Dermis microvascular lymphatic vessel endothelial cell (primary cell): ENCODE data around the gene MEIS3. TPM values are rescaled to one million over a fixed set of nuclear protein-coding genes. Genes with fewer than 3 reads are reported as not detected.

Experiments used
- DNase-seq, 2 donors: peaks; one replicate each; pipeline versions ENCODE4 v3.0.0 to v3.0.0-alpha.2; 2010; ENCODE audit warnings: low read depth in 2 of 2
- total RNA-seq: library from RNA; depleted of rRNA; stranded (reverse); fragments of >200 nt; gene quantifications from 2 replicates; pipeline ENCODE4 v1.2.1, GENCODE V29; 2014

The MEIS3 gene
- total RNA-seq, 1 donor from 2014 or later: 0.26 TPM

DNA sequence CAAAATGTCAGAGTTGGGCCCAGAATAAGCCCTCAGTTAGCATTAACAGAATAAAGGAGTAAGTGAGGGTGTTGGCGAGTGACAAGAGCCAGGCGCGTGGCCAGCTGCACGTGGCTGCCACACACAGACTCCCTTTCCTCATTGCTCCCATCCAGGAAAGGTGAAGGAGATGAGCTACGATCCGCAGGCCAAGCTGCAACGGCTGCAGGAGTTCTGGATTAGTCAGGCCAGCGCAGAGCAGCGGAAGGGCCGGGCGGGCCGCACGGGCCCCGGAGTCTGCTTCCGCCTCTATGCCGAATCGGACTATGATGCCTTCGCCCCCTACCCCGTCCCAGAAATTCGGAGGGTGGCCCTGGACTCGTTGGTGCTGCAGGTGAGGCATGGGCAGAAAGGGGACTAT, 57.0 kb downstream of the MEIS3 start:
- no peak for DNase-seq

DNA sequence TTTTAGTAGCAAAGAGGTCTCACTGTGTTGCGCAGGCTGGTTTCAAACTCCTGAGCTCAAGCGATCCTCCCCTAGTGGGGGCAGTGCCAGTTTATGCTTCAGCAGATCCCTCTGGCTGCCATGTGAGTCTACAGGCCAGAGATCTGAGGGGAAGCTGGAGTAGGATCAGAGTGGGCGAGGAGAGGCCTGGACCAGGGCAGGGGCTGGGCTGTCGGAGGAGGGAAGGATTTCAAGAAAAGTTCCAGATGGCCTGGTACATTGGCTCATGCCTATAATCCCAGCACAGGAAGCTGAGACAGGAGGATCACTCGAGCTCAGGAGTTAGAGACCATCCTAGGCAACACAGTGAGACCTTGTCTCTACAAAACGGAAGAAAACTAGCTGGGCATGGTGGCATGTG, 60.4 kb downstream of the MEIS3 start:
- no peak for DNase-seq

DNA sequence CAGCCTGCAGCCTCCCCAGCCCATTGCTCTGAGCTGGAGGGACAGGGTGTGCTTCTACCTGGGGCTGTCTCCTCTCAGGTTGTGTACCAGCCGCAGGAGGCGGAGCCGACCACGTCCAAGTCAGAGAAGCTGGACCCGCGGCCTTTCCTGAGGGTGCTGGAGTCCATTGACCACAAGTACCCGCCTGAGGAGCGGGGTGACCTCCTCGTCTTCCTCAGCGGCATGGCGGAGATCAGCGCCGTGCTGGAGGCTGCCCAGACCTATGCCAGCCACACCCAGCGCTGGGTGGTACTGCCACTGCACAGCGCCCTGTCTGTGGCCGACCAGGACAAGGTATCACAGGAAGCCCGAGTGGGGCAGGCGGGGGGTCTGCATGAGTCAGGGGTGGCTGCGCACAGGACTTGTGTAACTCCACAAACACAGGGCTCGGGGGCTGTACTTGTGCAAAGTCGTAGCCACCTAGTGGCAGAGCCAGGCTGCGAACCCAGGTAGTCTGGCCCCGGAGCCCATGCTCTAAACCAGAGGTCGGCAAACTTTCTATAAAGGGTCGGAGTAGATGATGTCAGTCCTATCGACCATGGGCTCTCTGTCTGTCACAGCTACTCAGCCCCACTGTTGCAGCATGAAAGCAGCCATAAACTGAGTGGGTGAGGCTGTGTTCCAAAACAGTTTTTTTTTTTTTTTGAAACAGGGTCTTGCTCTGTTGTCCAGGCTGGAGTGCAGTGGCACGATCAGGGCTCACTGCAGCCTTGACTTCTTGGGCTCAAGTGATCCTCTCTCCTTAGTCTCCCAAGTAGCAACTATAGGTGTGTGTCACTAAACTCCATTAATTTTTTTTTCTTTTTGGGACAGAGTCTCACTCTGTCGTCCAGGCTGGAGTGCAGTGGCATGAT, 61.3 kb downstream of the MEIS3 start:
- DNase-seq: no peak

DNA sequence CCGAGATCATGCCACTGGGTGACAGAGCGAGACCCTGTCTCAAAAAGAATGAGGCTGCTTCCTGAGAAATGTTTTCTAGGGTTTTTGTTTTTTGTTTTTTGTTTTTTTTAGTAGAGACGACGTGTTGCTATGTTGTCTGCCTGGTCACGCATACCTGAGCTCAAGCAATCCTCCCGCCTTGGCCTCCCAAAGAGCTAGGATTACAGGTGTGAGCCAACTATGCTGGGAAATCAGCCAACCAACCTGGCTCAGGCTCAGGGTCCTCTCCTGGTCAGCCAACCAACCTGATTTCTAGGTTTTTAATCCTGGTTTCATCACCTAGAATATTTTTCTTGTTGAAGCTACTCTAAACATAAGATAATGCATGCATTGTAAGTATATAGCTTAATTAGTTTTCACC, 62.4 kb downstream of the MEIS3 start:
- DNase-seq: no peak

DNA sequence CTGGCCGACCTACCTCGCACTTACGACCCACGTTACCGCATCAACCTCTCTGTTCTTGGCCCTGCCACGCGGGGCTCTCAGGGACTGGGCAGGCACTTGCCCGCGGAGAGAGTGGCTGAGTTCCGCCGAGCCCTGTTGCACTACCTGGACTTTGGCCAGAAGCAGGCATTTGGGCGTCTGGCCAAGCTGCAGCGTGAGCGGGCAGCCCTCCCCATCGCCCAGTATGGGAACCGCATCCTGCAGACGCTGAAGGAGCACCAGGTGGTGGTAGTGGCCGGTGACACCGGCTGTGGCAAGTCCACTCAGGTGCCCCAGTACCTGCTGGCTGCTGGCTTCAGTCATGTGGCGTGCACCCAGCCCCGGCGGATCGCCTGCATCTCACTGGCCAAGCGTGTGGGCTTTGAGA, 66.0 kb downstream of the MEIS3 start:
- no peak for DNase-seq

Other genes with a start within 250 kb of the MEIS3 start
- 15.0 and 17.3 TPM in 2 replicates for gene BBC3, start 188.3 kb downstream of the MEIS3 start, total RNA-seq
- gene CCDC9, start 163.0 kb downstream of the MEIS3 start, total RNA-seq: 2.3 and 4.4 TPM in 2 replicates
- 0.51 and 0.89 TPM in 2 replicates for gene INAFM1, start 144.6 kb downstream of the MEIS3 start, total RNA-seq
- not detected in 2 replicates for gene C5AR1, start 109.7 kb downstream of the MEIS3 start, total RNA-seq
- 0.13 TPM in 2 replicates for gene C5AR2, start 87.4 kb downstream of the MEIS3 start, total RNA-seq
- 5.0 and 6.3 TPM in 2 replicates for gene DHX34, start 70.2 kb downstream of the MEIS3 start, total RNA-seq
- gene SLC8A2, start 52.4 kb upstream of the MEIS3 start, total RNA-seq: not detected in 2 replicates
- gene KPTN, start 64.7 kb upstream of the MEIS3 start, total RNA-seq: 4.0 and 5.3 TPM in 2 replicates
- 62.3 and 96.5 TPM in 2 replicates for gene NAPA, start 95.5 kb upstream of the MEIS3 start, total RNA-seq
- gene ZNF541, start 153.6 kb upstream of the MEIS3 start, total RNA-seq: 0.39 and 0.63 TPM in 2 replicates
- 2.8 and 5.7 TPM in 2 replicates for gene BICRA, start 189.6 kb upstream of the MEIS3 start, total RNA-seq